Liver (tissue), 9 donors: Measurements from ENCODE around the gene RASL12. TPM values are rescaled to one million over a fixed set of nuclear protein-coding genes. Genes with fewer than 3 reads are reported as not detected.
"Not testable (repeated sequence)": the region's sequence is repeated elsewhere in the genome, so short reads cannot be mapped to it uniquely, and the experiment has no call there.

Experiments used
- DNase-seq: peaks from one replicate; pipeline ENCODE4 v3.0.0-alpha.2; 2017; ENCODE audit warnings: low spot score
- H3K27ac ChIP-seq, 2 donors: one replicate each; pipeline ENCODE4 v1.7.0; 2013; ENCODE audit warnings: inconsistent platforms in 2 of 2, low read length in 2 of 2, control low read depth in 1 of 2, low read depth in 1 of 2, mild to moderate bottlenecking in 1 of 2
- H3K27me3 ChIP-seq, 4 donors: one replicate each; pipeline versions ENCODE4 v1.6.1 to v1.7.0; 2013; ENCODE audit warnings: low read length in 3 of 4, inconsistent platforms in 1 of 4, mild to moderate bottlenecking in 1 of 4, moderate library complexity in 1 of 4; ENCODE audit not compliant: control insufficient read depth in 4 of 4, insufficient read depth in 4 of 4
- H3K36me3 ChIP-seq, 4 donors: one replicate each; pipeline versions ENCODE4 v1.6.1 to v1.7.0; 2013; ENCODE audit warnings: low read length in 3 of 4, mild to moderate bottlenecking in 3 of 4, low read depth in 1 of 4, moderate library complexity in 1 of 4; ENCODE audit not compliant: control insufficient read depth in 4 of 4, insufficient read depth in 3 of 4
- H3K4me1 ChIP-seq, 4 donors: one replicate each; pipeline versions ENCODE4 v1.6.1 to v1.7.0; 2013; ENCODE audit warnings: low read length in 3 of 4, mild to moderate bottlenecking in 3 of 4, moderate library complexity in 1 of 4; ENCODE audit not compliant: control insufficient read depth in 4 of 4, insufficient read depth in 4 of 4
- H3K4me3 ChIP-seq, 3 donors: one replicate each; pipeline versions ENCODE4 v1.6.1 to v1.7.0; 2013; ENCODE audit warnings: low read length in 3 of 3, control low read depth in 1 of 3, low read depth in 1 of 3, mild to moderate bottlenecking in 1 of 3
- H3K9ac ChIP-seq, 2 donors: one replicate each; pipeline ENCODE4 v1.7.0; 2013; ENCODE audit warnings: low read length in 2 of 2, mild to moderate bottlenecking in 2 of 2, moderate library complexity in 2 of 2, control low read depth in 1 of 2, low read depth in 1 of 2
- H3K9me3 ChIP-seq, 4 donors: one replicate each; pipeline versions ENCODE4 v1.6.1 to v1.7.0; 2013; ENCODE audit warnings: low read length in 3 of 4; ENCODE audit not compliant: control insufficient read depth in 4 of 4
- EGR1 ChIP-seq, 2 donors: IDR thresholded peaks; 2 replicates each; pipeline ENCODE4 v1.6.1; 2016 to 2018; ENCODE audit warnings: antibody characterized with exemption in 2 of 2, low read depth in 2 of 2
- FOXA1 ChIP-seq: IDR thresholded peaks from 2 replicates; pipeline ENCODE4 v1.6.1; 2016; ENCODE audit warnings: antibody characterized with exemption
- FOXA2 ChIP-seq: IDR thresholded peaks from 2 replicates; pipeline ENCODE4 v1.6.1; 2016; ENCODE audit warnings: antibody characterized with exemption
- HNF4A ChIP-seq, 2 donors: conservative IDR thresholded peaks; 2 replicates each; pipeline ENCODE4 v1.6.1; 2016; ENCODE audit warnings: antibody characterized with exemption in 2 of 2, mild to moderate bottlenecking in 2 of 2
- JUND ChIP-seq, 2 donors: IDR thresholded peaks; 2 replicates each; pipeline ENCODE4 v1.6.1; 2016; ENCODE audit warnings: antibody characterized with exemption in 2 of 2
- MAX ChIP-seq: IDR thresholded peaks from 2 replicates; pipeline ENCODE4 v1.6.1; 2016; ENCODE audit warnings: antibody characterized with exemption
- NR2F2 ChIP-seq: IDR thresholded peaks from 2 replicates; pipeline ENCODE4 v1.6.1; 2016; ENCODE audit warnings: antibody characterized with exemption
- REST ChIP-seq: IDR thresholded peaks from 2 replicates; pipeline ENCODE4 v1.6.1; 2016; ENCODE audit warnings: antibody characterized with exemption, mild to moderate bottlenecking
- RXRA ChIP-seq, 2 donors: IDR thresholded peaks; 2 replicates each; pipeline ENCODE4 v1.6.1; 2017 to 2018; ENCODE audit warnings: antibody characterized with exemption in 2 of 2, mild to moderate bottlenecking in 1 of 2
- ZBTB33 ChIP-seq: IDR thresholded peaks from 2 replicates; pipeline ENCODE4 v1.6.1; 2016; ENCODE audit warnings: antibody characterized with exemption
- WGBS: extraction: QIAGEN DNeasy Blood & Tissue Kit; methylation state at CpG from one replicate; pipeline ENCODE4 v1.1.7; 2013; 5-methylcytosine and 5-hydroxymethylcytosine counted together
- polyA plus RNA-seq, 2 donors: library from polyadenylated mRNA; stranded (reverse) in 1 of 2; unstranded in 1 of 2; fragments of 200-250 nt in 1 of 2; fragments of >200 nt in 1 of 2; fragmentation: Nextera tagmentation in 1 of 2; extraction: Ambion mirVana in 1 of 2; gene quantifications; one replicate each; pipeline versions ENCODE4 v1.2.1 to v1.2.3, GENCODE V29; 2013 to 2015
- total RNA-seq, 2 donors: library from RNA; depleted of rRNA; stranded (reverse); fragments of >200 nt; gene quantifications; one replicate each; pipeline ENCODE4 v1.2.3, GENCODE V29; 2014
- donor health status: healthy.
- donor health status: healthy.
- donor health status: healthy.
- donor health status: healthy.
- donor health status: healthy.

RASL12 gene
- total and polyA plus RNA-seq, 4 donors, result 0.50 to 0.92 (median 0.63) TPM

GRCh38 chr15:65101411-65101890, 33.7 kb upstream of the RASL12 start (continued):
- TF ChIP-seq REST (no peak), FOXA1 (no peak), JUND (IDR thresholded peaks at IDR 0.05) (no peak)

GRCh38 chr15:65100442-65100841, 32.7 kb upstream of the RASL12 start:
- DNase-seq, result no peak
- TF ChIP-seq REST (no peak), EGR1 (IDR thresholded peaks at IDR 0.05; ENCODE audit: low read depth in 2 of 2) (no peak), MAX (no peak), FOXA1 (no peak), HNF4A (conservative IDR thresholded peaks at IDR 0.05) (no peak), FOXA2 (no peak), JUND (IDR thresholded peaks at IDR 0.05) (no peak), ZBTB33 (no peak), RXRA (IDR thresholded peaks at IDR 0.05) (no peak), NR2F2 (no peak)
- Histone ChIP-seq H3K4me3 (no peak overlapping the region), H3K27ac (no peak overlapping the region), H3K9ac (no peak overlapping the region), H3K36me3 (peaks cover 10 to 36% (median 20%) of the 10 kb centered on the region in 4 donors), H3K4me1 (peaks cover 0 to 5% (median 2%) of the 10 kb centered on the region in 4 donors), H3K9me3 (no peaks in the 10 kb centered on the region), H3K27me3 (no peaks in the 10 kb centered on the region)
- 83% methylated on average over 7 of the region's 7 CpGs for WGBS

GRCh38 chr15:65099801-65100200, 32.0 kb upstream of the RASL12 start:
- 96% methylated on average over 10 of the region's 10 CpGs for WGBS
- H3K9me3 ChIP-seq, DNase-seq, H3K27me3 ChIP-seq, H3K27ac ChIP-seq, H3K4me3 ChIP-seq, H3K9ac ChIP-seq: not testable (repeated sequence)
- Histone ChIP-seq H3K36me3 (peaks cover 10 to 32% (median 18%) of the 10 kb centered on the region in 4 donors), H3K4me1 (peaks cover 0 to 12% (median 9%) of the 10 kb centered on the region in 4 donors)
